ENCODE data around the gene MBOAT1.

Gene MBOAT1

GRCh38 chr6:20233007-20233730 lies 20.9 kb upstream of the MBOAT1 start:
- DNase-seq (ENCODE audit: low read depth) = no peak

- no peak for DNase-seq (ENCODE audit: low read depth)
Observed at GRCh38 chr6:20232188-20232587, 19.9 kb upstream of the MBOAT1 start.

- DNase-seq (ENCODE audit: low read depth) = no peak
Observed at GRCh38 chr6:20230401-20231119, 18.3 kb upstream of the MBOAT1 start.

- no peak for DNase-seq (ENCODE audit: low read depth)
Observed at GRCh38 chr6:20229881-20230280, 17.6 kb upstream of the MBOAT1 start.

GRCh38 chr6:20227350-20227749 lies 15.1 kb upstream of the MBOAT1 start:
- DNase-seq (ENCODE audit: low read depth) = no peak

GRCh38 chr6:20223141-20223540 lies 10.9 kb upstream of the MBOAT1 start:
- DNase-seq (ENCODE audit: low read depth) = no peak

GRCh38 chr6:20221421-20221820 lies 9.2 kb upstream of the MBOAT1 start:
- no peak for DNase-seq (ENCODE audit: low read depth)

GRCh38 chr6:20220359-20220758 lies 8.1 kb upstream of the MBOAT1 start:
- no peak for DNase-seq (ENCODE audit: low read depth)

- DNase-seq (ENCODE audit: low read depth) = no peak
Observed at GRCh38 chr6:20217891-20218290, 5.6 kb upstream of the MBOAT1 start.

GRCh38 chr6:20217324-20217855 lies 5.1 kb upstream of the MBOAT1 start:
- no peak for DNase-seq (ENCODE audit: low read depth)

- DNase-seq (ENCODE audit: low read depth) = no peak
Observed at GRCh38 chr6:20215310-20215709, 3.0 kb upstream of the MBOAT1 start.

GRCh38 chr6:20213271-20213798 lies 1.1 kb upstream of the MBOAT1 start:
- no peak for DNase-seq (ENCODE audit: low read depth)

- DNase-seq (ENCODE audit: low read depth) = no peak
Observed at GRCh38 chr6:20211941-20212391, 303 bp downstream of the MBOAT1 start.

GRCh38 chr6:20211037-20211940 lies 980 bp downstream of the MBOAT1 start:
- DNase-seq (ENCODE audit: low read depth) = no peak

- DNase-seq (ENCODE audit: low read depth) = no peak
Observed at GRCh38 chr6:20210158-20210557, 2.1 kb downstream of the MBOAT1 start.

- DNase-seq (ENCODE audit: low read depth) = no peak
Observed at GRCh38 chr6:20208687-20209378, 3.4 kb downstream of the MBOAT1 start.

GRCh38 chr6:20207088-20207418 lies 5.2 kb downstream of the MBOAT1 start:
- DNase-seq (ENCODE audit: low read depth) = no peak

GRCh38 chr6:20205722-20206161 lies 6.5 kb downstream of the MBOAT1 start:
- DNase-seq (ENCODE audit: low read depth) = no peak

- no peak for DNase-seq (ENCODE audit: low read depth)
Observed at GRCh38 chr6:20204512-20204894, 7.8 kb downstream of the MBOAT1 start.

GRCh38 chr6:20203561-20204511 lies 8.4 kb downstream of the MBOAT1 start:
- no peak for DNase-seq (ENCODE audit: low read depth)
